Fibroblast of skin of abdomen (primary cell): Measurements from ENCODE around the gene SSUH2.
A peak's percentile ranks its signal among the peaks of the same experiment; 100 is the strongest.
"Not testable (repeated sequence)": the region's sequence is repeated elsewhere in the genome, so short reads cannot be mapped to it uniquely, and the experiment has no call there.

Experiments used
- DNase-seq: peaks from one replicate; pipeline ENCODE4 v3.0.0-alpha.2; 2013

SSUH2 gene

GRCh38 chr3:8608041-8608790, 36.4 kb downstream of the SSUH2 start:
- no peak for DNase-seq

DNA sequence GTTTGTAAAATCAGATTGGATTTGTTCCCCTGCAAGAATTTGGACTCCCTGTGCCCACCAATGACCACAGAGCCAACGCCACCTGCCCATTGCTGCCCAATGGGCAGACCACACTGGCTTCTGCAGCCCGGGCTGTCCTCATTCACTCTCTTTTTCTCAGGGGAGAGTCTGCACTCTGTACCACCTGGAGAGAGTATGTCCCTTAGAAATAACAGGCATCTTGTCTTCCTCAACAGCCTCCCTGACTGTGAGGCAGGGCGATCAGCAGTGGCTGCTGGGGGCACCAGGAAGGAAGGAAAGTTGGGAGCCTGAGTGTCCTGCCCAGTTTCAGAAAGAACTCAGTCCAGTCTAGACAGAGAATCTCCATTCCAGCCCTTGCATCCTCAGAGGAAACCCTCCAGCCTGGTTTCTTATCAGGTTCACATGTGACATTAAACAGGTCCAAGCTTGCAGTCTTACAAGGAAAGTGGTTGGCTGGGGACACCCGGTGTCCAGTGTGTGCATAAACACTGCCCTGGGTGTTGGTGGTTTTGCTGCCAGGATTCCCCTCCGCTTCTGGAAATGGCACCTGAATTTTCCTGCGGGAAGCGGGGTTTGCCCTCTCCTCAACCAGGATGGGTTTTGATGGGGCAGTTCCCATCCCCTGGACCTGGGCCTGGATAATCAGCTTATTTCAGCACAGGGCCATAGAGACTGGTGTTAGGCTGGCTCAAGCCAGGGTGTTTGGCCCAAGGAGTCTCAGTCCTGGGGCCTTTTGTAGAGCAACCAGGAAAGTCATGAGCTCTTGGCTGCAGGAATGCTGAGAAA, 37.2 kb downstream of the SSUH2 start:
- peak; percentile 75 for DNase-seq

DNA sequence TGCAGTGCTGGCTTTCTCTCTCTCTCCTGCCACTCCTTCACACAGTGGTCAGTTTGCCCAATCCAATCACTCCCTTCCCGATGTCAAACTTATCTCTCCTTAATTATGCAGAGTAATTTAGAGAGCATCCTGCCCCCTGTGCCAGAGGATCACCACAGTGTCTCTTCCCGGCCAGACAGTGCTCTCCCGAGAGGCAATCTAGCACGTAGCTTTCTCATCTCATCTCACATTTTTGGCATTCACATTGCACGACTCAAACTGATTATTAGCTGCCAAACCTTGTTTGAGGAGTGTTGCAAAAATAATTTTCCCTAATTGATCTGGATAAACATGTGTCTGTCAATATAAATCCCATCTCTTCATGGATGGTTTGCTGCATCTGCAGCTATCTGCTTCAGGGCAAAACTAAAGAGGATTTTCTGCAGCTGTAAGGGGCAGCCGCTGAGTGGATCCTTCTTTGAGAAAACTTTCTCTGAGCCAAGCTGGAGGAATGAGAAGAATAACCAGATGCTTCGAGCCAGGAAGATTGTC, 37.8 kb downstream of the SSUH2 start:
- peak; percentile 42 for DNase-seq

DNA sequence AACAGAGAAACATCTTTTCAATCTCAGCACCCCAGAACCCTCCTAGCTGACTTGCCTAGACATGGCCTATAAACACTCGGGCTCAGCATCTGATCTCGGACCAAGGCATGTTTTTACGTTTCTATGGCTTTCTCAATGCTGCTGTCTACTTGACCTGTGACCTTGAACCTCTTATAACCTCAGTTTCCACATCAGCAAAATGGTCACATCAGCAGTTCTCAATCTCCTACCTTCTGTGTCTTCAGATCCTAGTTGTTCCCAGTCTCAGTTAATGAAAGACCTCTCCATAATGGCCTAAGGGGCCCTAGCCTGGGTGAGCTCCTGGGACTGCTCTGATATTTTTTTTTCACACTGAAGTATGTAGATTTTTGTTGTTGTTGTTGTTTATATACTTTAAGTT, 39.6 kb downstream of the SSUH2 start:
- no peak for DNase-seq

DNA sequence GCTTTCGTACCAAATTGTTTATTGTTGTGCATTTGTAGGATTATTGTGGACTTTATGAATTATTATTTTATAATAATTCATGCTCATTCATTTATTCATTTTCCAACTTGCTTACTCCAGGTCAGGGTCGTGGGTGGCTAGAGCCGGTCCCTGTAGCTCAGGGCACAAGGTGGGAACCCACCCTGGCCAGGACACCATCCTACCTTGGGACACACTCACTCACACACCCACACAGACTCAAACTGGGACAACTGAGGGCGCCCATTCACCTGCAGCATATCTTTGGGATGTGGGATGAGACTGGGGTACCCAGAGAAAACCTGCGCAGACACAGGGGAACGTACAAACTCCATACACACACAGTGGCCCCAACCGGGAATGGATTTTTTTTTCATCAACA, 40.6 kb downstream of the SSUH2 start:
- no peak for DNase-seq

GRCh38 chr3:8603115-8603710, 41.4 kb downstream of the SSUH2 start:
- DNase-seq, result no peak

DNA sequence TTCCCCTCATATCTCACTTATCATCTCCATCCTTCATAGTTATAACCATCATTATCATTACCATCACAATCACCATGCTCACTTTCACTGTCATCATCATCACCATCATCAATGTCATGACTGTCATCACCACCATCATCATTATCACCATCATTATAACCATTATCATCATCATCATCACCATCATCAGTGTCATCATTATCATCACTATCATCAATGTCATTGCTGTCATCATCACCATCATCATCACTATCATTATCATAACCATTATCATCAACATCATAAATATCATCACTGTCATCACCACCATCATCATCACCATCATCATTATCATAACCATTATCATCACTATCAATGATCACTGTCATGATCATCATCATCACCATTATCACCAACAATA, 44.1 kb downstream of the SSUH2 start:
- DNase-seq, result no peak

GRCh38 chr3:8599146-8599545, 45.5 kb downstream of the SSUH2 start:
- no peak for DNase-seq

GRCh38 chr3:8597219-8597853, 47.3 kb downstream of the SSUH2 start:
- no peak for DNase-seq

- no peak for DNase-seq
Observed at GRCh38 chr3:8596321-8597218, 48.0 kb downstream of the SSUH2 start.

GRCh38 chr3:8595695-8596115, 48.9 kb downstream of the SSUH2 start:
- DNase-seq, result no peak

- no peak for DNase-seq
Observed at GRCh38 chr3:8595252-8595651, 49.3 kb downstream of the SSUH2 start.

GRCh38 chr3:8593021-8593827, 51.4 kb downstream of the SSUH2 start:
- DNase-seq, result peak; percentile 13

- peak; percentile 66 for DNase-seq
Observed at GRCh38 chr3:8589880-8590556, 54.6 kb downstream of the SSUH2 start.

DNA sequence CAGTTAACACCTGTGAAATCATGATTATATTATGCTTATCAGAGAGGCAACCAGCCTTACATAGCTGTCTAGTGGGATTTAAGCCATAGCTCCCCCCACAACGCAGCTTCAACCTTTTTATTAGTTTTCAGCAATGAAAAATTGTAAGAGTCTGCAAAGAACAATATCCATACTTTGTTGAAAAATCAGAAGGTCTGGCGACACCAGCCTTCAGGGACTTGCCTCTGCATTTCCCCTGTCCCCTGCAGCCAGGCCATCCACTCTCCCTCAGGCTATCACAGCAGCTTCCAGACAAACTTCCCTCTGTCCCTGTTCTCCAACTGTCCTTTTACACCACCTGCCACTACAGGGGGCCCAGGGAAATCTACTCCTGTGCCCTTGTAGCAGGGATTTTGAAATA, 59.9 kb downstream of the SSUH2 start:
- DNase-seq, result no peak

DNA sequence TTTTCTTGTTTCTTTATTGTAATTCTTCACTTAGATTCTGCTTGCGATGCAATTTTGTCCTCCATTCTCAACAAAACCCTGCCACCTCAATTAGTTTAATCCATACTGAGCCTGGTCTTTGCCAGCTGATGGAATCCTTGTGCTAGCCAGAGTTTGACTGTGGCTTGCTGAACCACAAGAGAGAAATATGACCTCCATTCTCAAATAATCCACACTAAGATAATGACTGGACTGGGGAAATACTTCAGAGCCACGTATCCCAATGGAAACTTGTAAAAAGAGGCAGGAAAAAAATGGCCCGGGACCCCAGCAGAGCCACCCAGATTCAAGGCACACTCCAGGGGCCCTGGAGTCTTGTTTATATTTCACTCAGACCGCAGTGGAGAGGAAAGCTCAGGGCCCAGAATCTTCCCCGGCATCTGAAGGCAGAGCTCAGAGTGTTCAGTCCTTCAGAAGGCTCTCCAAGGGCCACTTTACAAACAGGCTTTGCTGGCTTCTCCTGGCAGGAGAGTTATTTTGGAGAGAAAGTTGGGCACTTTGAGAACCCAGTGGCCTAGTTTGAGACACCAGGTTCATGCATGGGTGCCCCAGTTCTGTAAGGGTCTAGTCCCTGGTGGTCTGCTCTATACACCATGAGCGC, 62.7 kb downstream of the SSUH2 start:
- no peak for DNase-seq

- no peak for DNase-seq
Observed at GRCh38 chr3:8581373-8581772, 63.2 kb downstream of the SSUH2 start.

GRCh38 chr3:8580434-8580833, 64.2 kb downstream of the SSUH2 start:
- DNase-seq, result not testable (repeated sequence)

DNA sequence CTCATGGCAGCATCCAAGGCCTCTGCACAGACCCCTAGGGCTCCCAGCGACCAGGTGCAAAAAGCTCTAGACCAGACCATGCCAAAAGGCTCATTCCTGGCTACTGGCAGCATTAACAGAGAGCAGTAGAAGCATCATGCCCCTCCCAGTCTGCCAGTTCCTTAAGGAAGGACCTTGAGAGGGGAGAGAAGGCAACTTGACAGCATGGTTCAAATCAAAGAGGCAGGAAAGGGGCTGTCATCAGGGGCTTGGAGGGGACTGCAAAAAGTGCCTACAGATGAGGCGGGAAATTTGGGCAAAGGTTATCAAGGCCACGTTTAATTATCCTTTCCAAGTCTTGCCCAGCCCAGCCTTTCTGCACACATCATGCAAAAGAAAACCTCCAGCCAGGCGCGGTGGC, 64.7 kb downstream of the SSUH2 start:
- DNase-seq, result no peak

DNA sequence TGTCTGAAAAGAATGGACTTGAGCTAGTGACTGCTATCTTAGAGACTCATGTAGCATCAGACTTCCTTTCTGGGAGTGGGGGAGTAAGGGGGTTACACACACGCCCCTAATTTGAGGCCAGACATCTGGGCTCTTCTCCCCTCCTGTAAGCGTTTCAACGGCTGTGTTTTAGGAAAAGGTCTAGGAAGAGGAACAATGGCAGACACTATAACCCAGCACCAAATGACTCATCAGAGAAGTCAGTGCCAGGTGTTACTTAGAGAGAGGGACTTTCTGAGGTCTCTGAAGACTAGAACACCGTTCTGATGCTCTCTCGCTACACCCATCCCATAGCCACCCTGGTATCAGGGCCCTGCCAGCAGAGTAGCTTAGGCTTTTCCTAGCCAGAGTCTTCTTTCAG, 65.5 kb downstream of the SSUH2 start:
- DNase-seq, result peak; percentile 14
